A549 (cell line): Measurements from ENCODE around the gene SCO1. TPM values are rescaled to one million over a fixed set of nuclear protein-coding genes. Genes with fewer than 3 reads are reported as not detected.

Experiments used
- ATOH8 ChIP-seq: fragments of 250-450 bp; sonication (Bioruptor Pico); IDR thresholded peaks from 2 replicates; pipeline ENCODE4 v1.5.0; 2020; ENCODE audit warnings: low read depth, mild to moderate bottlenecking, moderate library complexity
- BHLHE40 ChIP-seq: IDR thresholded peaks from 2 replicates; pipeline ENCODE4 v1.6.1; 2012; ENCODE audit warnings: low read depth, low read length, inconsistent platforms
- CHD4 ChIP-seq: fragments of 200-600 bp; sonication (generic); IDR thresholded peaks from 2 replicates; pipeline ENCODE4 v1.6.1; 2016; ENCODE audit warnings: antibody characterized with exemption, mild to moderate bottlenecking, borderline replicate concordance
- CTCF ChIP-seq: fragments of >200 bp; sonication (Bioruptor Twin); formaldehyde crosslinking; IDR thresholded peaks from 3 replicates; pipeline ENCODE4 v1.5.1; 2016
- ELK1 ChIP-seq: fragments of 150-350 bp; IDR thresholded peaks from 2 replicates; pipeline ENCODE4 v1.6.1; 2014; ENCODE audit warnings: low read depth, mild to moderate bottlenecking, low read length
- ESRRA ChIP-seq: fragments of 150-350 bp; IDR thresholded peaks from 2 replicates; pipeline ENCODE4 v1.6.1; 2014; ENCODE audit warnings: mild to moderate bottlenecking, low read length, borderline replicate concordance
- FOXS1 ChIP-seq: fragments of 250-450 bp; sonication (Bioruptor Pico); IDR thresholded peaks from 2 replicates; pipeline ENCODE4 v1.5.0; 2020; ENCODE audit warnings: mild to moderate bottlenecking, moderate library complexity
- GATA3 ChIP-seq: IDR thresholded peaks from 2 replicates; pipeline ENCODE4 v1.6.1; 2012; ENCODE audit warnings: borderline replicate concordance
- HDAC2 ChIP-seq: fragments of 200-600 bp; sonication (generic); IDR thresholded peaks from 2 replicates; pipeline ENCODE4 v1.6.1; 2016
- HES2 ChIP-seq: fragments of >200 bp; sonication (Bioruptor Twin); formaldehyde crosslinking; IDR thresholded peaks from 2 replicates; pipeline ENCODE4 v1.6.1; 2016
- HMGXB4 ChIP-seq: fragments of 250-450 bp; sonication (Bioruptor Pico); IDR thresholded peaks from 2 replicates; pipeline ENCODE4 v1.5.0; 2021; ENCODE audit warnings: mild to moderate bottlenecking, moderate library complexity, borderline replicate concordance
- KDM1A ChIP-seq: fragments of 200-600 bp; sonication (generic); IDR thresholded peaks from 2 replicates; pipeline ENCODE4 v1.6.1; 2016; ENCODE audit warnings: low read depth, mild to moderate bottlenecking
- MAFK ChIP-seq: fragments of 450-650 bp; IDR thresholded peaks from 2 replicates; pipeline ENCODE4 v1.6.1; 2014; ENCODE audit not compliant: partially characterized antibody
- NR3C1 ChIP-seq: fragments of >200 bp; sonication (Bioruptor Twin); formaldehyde crosslinking; IDR thresholded peaks from 3 replicates; pipeline ENCODE4 v1.6.1; 2017
- RARB ChIP-seq: fragments of 250-450 bp; sonication (Bioruptor Pico); IDR thresholded peaks from 2 replicates; pipeline ENCODE4 v1.8.0; 2021; ENCODE audit warnings: mild to moderate bottlenecking, moderate library complexity
- REST ChIP-seq: fragments of 200-600 bp; sonication (generic); IDR thresholded peaks from 2 replicates; pipeline ENCODE4 v1.6.1; 2016; ENCODE audit warnings: antibody characterized with exemption, mild to moderate bottlenecking, moderate library complexity
- SMC3 ChIP-seq: fragments of >200 bp; sonication (Bioruptor Twin); formaldehyde crosslinking; IDR thresholded peaks from 3 replicates; pipeline ENCODE4 v1.6.1; 2018; ENCODE audit warnings: inconsistent platforms
- TP53 ChIP-seq: fragments of 250-450 bp; sonication (Bioruptor Pico); IDR thresholded peaks from 2 replicates; pipeline ENCODE4 v1.5.0; 2021; ENCODE audit warnings: mild to moderate bottlenecking, moderate library complexity
- ZSCAN20 ChIP-seq: fragments of 250-450 bp; sonication (Bioruptor Pico); IDR thresholded peaks from 2 replicates; pipeline ENCODE4 v1.8.0; 2022; ENCODE audit warnings: mild to moderate bottlenecking, moderate library complexity
- polyA plus RNA-seq, 4 experiments: library from polyadenylated mRNA; depleted of rRNA in 3 of 4; stranded (reverse); fragments of >200 nt; fragmentation: RNase III in 1 of 4; extraction: RNeasy Plus Mini Kit Qiagen cat#74134 plus additional on column Dnase treatment in 1 of 4; gene quantifications; 2 replicates in 3 of 4; 3 replicates in 1 of 4; pipeline ENCODE4 v1.2.3, GENCODE V29; 2011 to 2017

Gene SCO1
- polyA plus RNA-seq, 2 of the 4 experiments (the other 2 are of a cell fraction): 52.2 to 55.8 TPM

GRCh38 chr17:10697092-10698081 lies at the start of gene SCO1, which contains the start of gene ADPRM (continued):
- TF ChIP-seq CTCF (peak; percentile 16; the same call in 1 of the 3 replicates), CHD4 (no peak), MAFK (no peak), HDAC2 (no peak), ZSCAN20 (no peak), REST (no peak), HMGXB4 (CRISPR knock-in tag) (peak; percentile 84), ELK1 (peak; percentile 32; the same call in 1 of the 2 replicates), KDM1A (no peak), HES2 (no peak), NR3C1 (no peak), TP53 (CRISPR knock-in tag) (0 out of 2 replicates have a peak, but pooled peaks have one; percentile 20), ESRRA (no peak), SMC3 (no peak), ATOH8 (CRISPR knock-in tag) (no peak), FOXS1 (CRISPR knock-in tag) (no peak), GATA3 (no peak; the same call in 1 of the 2 replicates), BHLHE40 (no peak), RARB (no peak)
- TF ChIP-seq, all 56 proteins: peak for 14
